HepG2 (cell line): ENCODE results near the gene RYR2. TPM values are rescaled to one million over a fixed set of nuclear protein-coding genes. Genes with fewer than 3 reads are reported as not detected.

ENCODE experiments used
- CTCF ChIP-seq: sonication (generic); formaldehyde crosslinking; IDR thresholded peaks from 2 replicates; pipeline ENCODE4 v1.5.0; 2020; ENCODE audit warnings: mild to moderate bottlenecking, missing genetic modification reagents, moderate library complexity
- KDM6A ChIP-seq: IDR thresholded peaks from 2 replicates; pipeline ENCODE4 v1.6.1; 2016; ENCODE audit warnings: low read depth
- KLF9 ChIP-seq: IDR thresholded peaks from 2 replicates; pipeline ENCODE4 v1.6.1; 2016; ENCODE audit warnings: low read depth
- MZF1 ChIP-seq: sonication (generic); formaldehyde crosslinking; IDR thresholded peaks from 2 replicates; pipeline ENCODE4 v1.8.1; 2023; ENCODE audit warnings: mild to moderate bottlenecking, missing genetic modification reagents, borderline replicate concordance
- NKX3-1 ChIP-seq: sonication (generic); formaldehyde crosslinking; IDR thresholded peaks from 2 replicates; pipeline ENCODE4 v1.5.0; 2020; ENCODE audit warnings: missing genetic modification reagents
- SMC3 ChIP-seq: IDR thresholded peaks from 2 replicates; pipeline ENCODE4 v1.6.1; 2011; ENCODE audit warnings: low read length, improper control_type of control experiment
- SNRNP70 ChIP-seq: fragments of 200-400 bp; formaldehyde crosslinking; IDR thresholded peaks from 2 replicates; pipeline ENCODE4 v1.6.1; 2017; ENCODE audit warnings: mild to moderate bottlenecking, low read depth, low read length, moderate library complexity
- STAG1 ChIP-seq: sonication (generic); formaldehyde crosslinking; IDR thresholded peaks from 2 replicates; pipeline ENCODE4 v1.4.0; 2020; ENCODE audit warnings: missing genetic modification reagents
- ZBTB40 ChIP-seq, 2 experiments: fragments of 450-650 bp in 1 of 2; sonication (generic) in 1 of 2; formaldehyde crosslinking in 1 of 2; IDR thresholded peaks; 2 replicates each; pipeline versions ENCODE4 v1.6.1 to v1.8.0; 2016 to 2022; ENCODE audit warnings: antibody characterized with exemption in 1 of 2, mild to moderate bottlenecking in 1 of 2, missing genetic modification reagents in 1 of 2
- ZMAT5 ChIP-seq: sonication (generic); formaldehyde crosslinking; IDR thresholded peaks from 2 replicates; pipeline ENCODE4 v1.5.0; 2020; ENCODE audit warnings: mild to moderate bottlenecking, low read depth, missing genetic modification reagents, borderline replicate concordance
- ZNF30 ChIP-seq: sonication (generic); formaldehyde crosslinking; IDR thresholded peaks from 2 replicates; pipeline ENCODE4 v1.5.0; 2020; ENCODE audit warnings: mild to moderate bottlenecking, missing genetic modification reagents
- ZNF639 ChIP-seq: conservative IDR thresholded peaks from 2 replicates; pipeline ENCODE4 v1.6.1; 2018; ENCODE audit warnings: missing genetic modification reagents
- ZNF839 ChIP-seq: sonication (generic); formaldehyde crosslinking; IDR thresholded peaks from 2 replicates; pipeline ENCODE4 v1.4.0; 2020; ENCODE audit warnings: missing genetic modification reagents, mild to moderate bottlenecking, borderline replicate concordance
- polyA plus RNA-seq, 8 experiments: library from polyadenylated mRNA; depleted of rRNA in 3 of 8; stranded (reverse) in 7 of 8; unstranded in 1 of 8; fragments of >200 nt; fragmentation: Illumina TruSeq in 4 of 8; extraction: Trizol in 4 of 8; gene quantifications; 2 replicates each; pipeline versions ENCODE4 v1.2.1 to v1.2.3, GENCODE V29; 2011 to 2016; ENCODE audit warnings: low read depth in 4 of 8, missing spikeins in 1 of 8, mixed read lengths in 1 of 8; ENCODE audit not compliant: insufficient read depth in 1 of 8
- total RNA-seq, 5 experiments: library from RNA; depleted of rRNA; stranded (reverse); fragments of >200 nt; fragmentation: Illumina TruSeq; extraction: Trizol; gene quantifications; 2 replicates each; pipeline ENCODE4 v1.2.3, GENCODE V29; 2016; ENCODE audit warnings: low read depth in 1 of 5

Gene RYR2
- total and polyA plus RNA-seq, 2 of the 13 experiments (the other 11 are each of a cell fraction or from before 2014, with no cell fraction given), result not detected

- TF ChIP-seq ZBTB40 (IDR thresholded peaks at IDR 0.05) (no peak), ZBTB40 (CRISPR knock-in tag; IDR thresholded peaks at IDR 0.05) (no peak), SMC3 (no peak), ZMAT5 (CRISPR knock-in tag) (no peak), SNRNP70 (no peak), KDM6A (CRISPR knock-in tag) (no peak), MZF1 (CRISPR knock-in tag) (no peak), STAG1 (CRISPR knock-in tag) (no peak), ZNF30 (CRISPR knock-in tag) (no peak), KLF9 (CRISPR knock-in tag) (no peak), NKX3-1 (no peak), ZNF839 (CRISPR knock-in tag) (no peak), ZNF639 (CRISPR knock-in tag) (no peak), CTCF (CRISPR knock-in tag) (no peak)
Measured at GRCh38 chr1:237763751-237764150, 721.8 kb downstream of the RYR2 start (continued).
